ENCODE results near the gene TTC7B.
A peak's percentile ranks its signal among the peaks of the same experiment; 100 is the strongest.

The TTC7B gene

DNA sequence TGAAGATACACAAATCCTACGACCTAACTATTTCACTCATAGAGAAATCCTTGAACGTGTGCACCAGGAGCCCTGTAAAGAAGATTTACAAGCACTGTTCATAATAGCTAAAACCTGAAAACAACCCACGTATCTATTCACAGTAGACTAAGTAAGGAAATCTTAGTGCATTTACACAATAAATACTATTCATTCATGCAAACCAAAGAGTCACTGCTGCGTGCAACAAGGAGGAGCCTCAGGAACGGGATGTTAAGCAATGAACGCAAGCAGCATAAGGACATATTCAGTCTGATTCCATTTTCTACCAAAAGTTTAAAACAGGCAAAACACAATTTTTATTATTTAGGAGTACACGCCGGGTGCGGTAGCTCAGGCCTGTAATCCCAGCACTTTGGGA, 176.6 kb downstream of the TTC7B start:
- Histone ChIP-seq H2BK120ac (ENCODE audit: insufficient read depth, low read length, poor library complexity) (no peak overlapping the region), H2BK12ac (ENCODE audit: low read length) (no peak overlapping the region), H3K4ac (ENCODE audit: low read depth, low read length) (no peak overlapping the region), H3K14ac (ENCODE audit: low read length) (no peak overlapping the region), H3K4me3 (ENCODE audit: low read depth, low read length) (no peak overlapping the region), H3K9me3 (ENCODE audit: insufficient read depth, low read depth, low read length) (no peaks in the 10 kb centered on the region), H3K23ac (ENCODE audit: low read length) (no peak overlapping the region), H3K4me2 (ENCODE audit: low read length) (no peak overlapping the region), H3K4me1 (ENCODE audit: control insufficient read depth in 1 of 2, insufficient read depth in 2 of 2, low read length in 2 of 2) (peaks cover 4 to 7% of the 10 kb centered on the region in 2 experiments), H4K91ac (ENCODE audit: low read depth, low read length) (no peak overlapping the region), H3K27ac (ENCODE audit: low read depth, low read length) (no peak overlapping the region), H2AFZ (ENCODE audit: insufficient read depth, low read length, poor library complexity) (no peak overlapping the region), H4K8ac (ENCODE audit: low read depth, low read length) (no peak overlapping the region), H4K12ac (ENCODE audit: low read depth, low read length) (no peak overlapping the region), H3K36me3 (ENCODE audit: control insufficient read depth in 1 of 2, insufficient read depth in 2 of 2, low read length in 2 of 2) (peaks cover 0 to 6% of the 10 kb centered on the region in 2 experiments), H3K9ac (ENCODE audit: low read length) (no peak overlapping the region), H3K79me1 (ENCODE audit: low read length) (no peaks in the 10 kb centered on the region), H3K27me3 (ENCODE audit: insufficient read depth, low read length) (no peaks in the 10 kb centered on the region), H3K79me2 (ENCODE audit: control insufficient read depth, insufficient read depth, low read length, poor library complexity) (no peaks in the 10 kb centered on the region), H2AK5ac (ENCODE audit: low read length) (no peak overlapping the region), H2BK5ac (ENCODE audit: low read depth, low read length, poor library complexity) (no peak overlapping the region), H3K18ac (ENCODE audit: low read length) (no peak overlapping the region)
- no CpG with 5 or more reads among the region's 9 CpGs for WGBS (ENCODE audit: extremely low coverage, insufficient coverage, insufficient read length)
- no peak for DNase-seq

DNA sequence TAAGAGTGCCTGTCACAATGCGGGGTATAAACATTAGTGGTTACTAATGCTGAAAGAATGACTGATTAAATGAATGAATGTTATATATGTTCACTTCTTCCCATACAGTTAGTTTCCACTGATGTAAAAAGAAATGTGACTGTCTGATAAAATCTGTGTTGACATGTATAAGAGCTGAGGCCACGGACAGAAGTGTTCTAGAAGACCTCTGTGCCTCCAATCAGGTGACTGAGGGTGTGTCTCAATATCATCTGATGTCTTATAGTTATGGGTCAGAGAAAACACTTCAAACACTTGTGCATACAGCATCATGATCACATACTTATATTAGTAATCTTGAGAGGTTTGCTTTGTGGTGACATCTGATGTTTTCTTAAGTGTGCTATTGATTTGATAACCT, 183.4 kb downstream of the TTC7B start:
- DNase-seq = no peak
- no peak overlapping the region for H3K9ac ChIP-seq (ENCODE audit: low read length)
- H2BK12ac ChIP-seq (ENCODE audit: low read length) = no peak overlapping the region
- H3K23ac ChIP-seq (ENCODE audit: low read length) = no peak overlapping the region
- H4K8ac ChIP-seq (ENCODE audit: low read depth, low read length) = no peak overlapping the region
- no peak overlapping the region for H3K4ac ChIP-seq (ENCODE audit: low read depth, low read length)
- H3K36me3 ChIP-seq (ENCODE audit: control insufficient read depth in 1 of 2, insufficient read depth in 2 of 2, low read length in 2 of 2) = no peaks in the 10 kb centered on the region
- no peaks in the 10 kb centered on the region for H3K79me2 ChIP-seq (ENCODE audit: control insufficient read depth, insufficient read depth, low read length, poor library complexity)
- no peaks in the 10 kb centered on the region for H3K27me3 ChIP-seq (ENCODE audit: insufficient read depth, low read length)
- H3K4me2 ChIP-seq (ENCODE audit: low read length) = no peak overlapping the region
- H2BK120ac ChIP-seq (ENCODE audit: insufficient read depth, low read length, poor library complexity) = no peak overlapping the region
- H3K79me1 ChIP-seq (ENCODE audit: low read length) = no peaks in the 10 kb centered on the region
- H3K14ac ChIP-seq (ENCODE audit: low read length) = no peak overlapping the region
- no peak overlapping the region for H4K91ac ChIP-seq (ENCODE audit: low read depth, low read length)
- no peak overlapping the region for H2AK5ac ChIP-seq (ENCODE audit: low read length)
- H3K4me3 ChIP-seq (ENCODE audit: low read depth, low read length) = no peak overlapping the region
- no CpG with 5 or more reads among the region's 2 CpGs for WGBS (ENCODE audit: extremely low coverage, insufficient coverage, insufficient read length)
- H3K27ac ChIP-seq (ENCODE audit: low read depth, low read length) = no peak overlapping the region
- H4K12ac ChIP-seq (ENCODE audit: low read depth, low read length) = no peak overlapping the region
- no peak overlapping the region for H2BK5ac ChIP-seq (ENCODE audit: low read depth, low read length, poor library complexity)
- H3K9me3 ChIP-seq (ENCODE audit: insufficient read depth, low read depth, low read length) = no peaks in the 10 kb centered on the region
- H2AFZ ChIP-seq (ENCODE audit: insufficient read depth, low read length, poor library complexity) = no peak overlapping the region
- H3K4me1 ChIP-seq (ENCODE audit: control insufficient read depth in 1 of 2, insufficient read depth in 2 of 2, low read length in 2 of 2) = no peaks in the 10 kb centered on the region
- no peak overlapping the region for H3K18ac ChIP-seq (ENCODE audit: low read length)

DNA sequence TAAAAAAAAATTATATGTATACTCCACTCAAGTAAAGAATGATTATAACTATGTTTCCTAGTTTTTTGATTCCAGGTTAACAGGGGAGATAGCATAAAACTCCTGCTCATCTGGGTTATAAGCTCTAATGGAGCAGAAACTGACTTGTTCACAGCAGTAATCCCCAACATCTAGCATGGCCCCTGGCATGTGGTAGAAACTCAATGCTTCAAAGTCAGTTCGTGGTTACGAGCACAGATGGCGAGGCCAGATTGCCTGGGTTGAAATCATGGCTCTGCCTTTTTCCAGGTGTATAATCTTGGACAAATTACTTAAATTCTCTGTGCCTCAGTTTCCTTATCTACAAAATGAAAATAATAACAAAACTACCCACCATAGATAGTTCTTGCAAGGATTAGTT, 183.8 kb downstream of the TTC7B start:
- Histone ChIP-seq H3K4me1 (ENCODE audit: control insufficient read depth in 1 of 2, insufficient read depth in 2 of 2, low read length in 2 of 2) (no peaks in the 10 kb centered on the region), H3K18ac (ENCODE audit: low read length) (no peak overlapping the region), H3K79me2 (ENCODE audit: control insufficient read depth, insufficient read depth, low read length, poor library complexity) (no peaks in the 10 kb centered on the region), H2BK120ac (ENCODE audit: insufficient read depth, low read length, poor library complexity) (no peak overlapping the region), H4K8ac (ENCODE audit: low read depth, low read length) (no peak overlapping the region), H4K12ac (ENCODE audit: low read depth, low read length) (no peak overlapping the region), H3K27ac (ENCODE audit: low read depth, low read length) (no peak overlapping the region), H4K91ac (ENCODE audit: low read depth, low read length) (no peak overlapping the region), H3K27me3 (ENCODE audit: insufficient read depth, low read length) (no peaks in the 10 kb centered on the region), H2AK5ac (ENCODE audit: low read length) (no peak overlapping the region), H3K4me3 (ENCODE audit: low read depth, low read length) (no peak overlapping the region), H2BK12ac (ENCODE audit: low read length) (no peak overlapping the region), H3K79me1 (ENCODE audit: low read length) (no peaks in the 10 kb centered on the region), H2AFZ (ENCODE audit: insufficient read depth, low read length, poor library complexity) (no peak overlapping the region), H3K14ac (ENCODE audit: low read length) (no peak overlapping the region), H3K9me3 (ENCODE audit: insufficient read depth, low read depth, low read length) (no peaks in the 10 kb centered on the region), H3K23ac (ENCODE audit: low read length) (no peak overlapping the region), H2BK5ac (ENCODE audit: low read depth, low read length, poor library complexity) (no peak overlapping the region), H3K36me3 (ENCODE audit: control insufficient read depth in 1 of 2, insufficient read depth in 2 of 2, low read length in 2 of 2) (no peaks in the 10 kb centered on the region), H3K9ac (ENCODE audit: low read length) (no peak overlapping the region), H3K4me2 (ENCODE audit: low read length) (no peak overlapping the region), H3K4ac (ENCODE audit: low read depth, low read length) (no peak overlapping the region)
- no peak for DNase-seq
- no CpG with 5 or more reads among the region's 3 CpGs for WGBS (ENCODE audit: extremely low coverage, insufficient coverage, insufficient read length)

DNA sequence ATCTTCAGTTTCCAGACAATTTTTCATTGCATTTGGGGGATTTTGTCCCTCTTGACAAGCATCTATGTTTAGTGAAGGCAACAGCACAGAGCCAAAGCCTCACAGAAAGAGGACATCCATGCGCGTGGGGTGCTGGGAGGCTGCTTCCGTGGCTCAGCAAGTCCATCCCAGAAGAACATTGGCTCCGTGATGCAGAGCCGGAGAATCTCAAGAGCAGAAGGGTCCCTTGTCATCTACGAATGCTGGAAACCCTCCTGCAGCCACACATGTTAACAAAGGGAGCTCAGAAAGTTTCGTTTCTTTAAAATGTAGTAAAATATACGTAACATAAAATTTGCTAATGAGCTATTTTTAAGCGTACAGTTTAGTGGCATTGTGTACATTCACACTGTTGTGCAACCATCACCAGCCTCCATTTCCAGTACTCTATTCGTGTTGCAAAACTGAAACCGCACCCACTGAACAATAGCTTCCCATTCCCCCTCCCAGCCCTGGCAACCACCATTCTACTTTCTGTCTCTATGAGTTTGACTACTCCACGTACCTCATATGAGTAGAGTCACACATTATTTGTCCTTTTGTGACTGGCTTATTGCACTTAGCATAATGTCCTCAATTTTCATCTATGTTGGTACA, 185.9 kb downstream of the TTC7B start:
- H4K8ac ChIP-seq (ENCODE audit: low read depth, low read length) = no peak overlapping the region
- no peak overlapping the region for H4K12ac ChIP-seq (ENCODE audit: low read depth, low read length)
- H2BK120ac ChIP-seq (ENCODE audit: insufficient read depth, low read length, poor library complexity) = no peak overlapping the region
- no peaks in the 10 kb centered on the region for H3K27me3 ChIP-seq (ENCODE audit: insufficient read depth, low read length)
- no peak overlapping the region for H3K4me3 ChIP-seq (ENCODE audit: low read depth, low read length)
- DNase-seq = peak; percentile 23 to 33
- H4K91ac ChIP-seq (ENCODE audit: low read depth, low read length) = no peak overlapping the region
- no peak overlapping the region for H3K18ac ChIP-seq (ENCODE audit: low read length)
- no peaks in the 10 kb centered on the region for H3K9me3 ChIP-seq (ENCODE audit: insufficient read depth, low read depth, low read length)
- no peak overlapping the region for H3K9ac ChIP-seq (ENCODE audit: low read length)
- H3K23ac ChIP-seq (ENCODE audit: low read length) = no peak overlapping the region
- no peak overlapping the region for H2BK5ac ChIP-seq (ENCODE audit: low read depth, low read length, poor library complexity)
- H3K4ac ChIP-seq (ENCODE audit: low read depth, low read length) = no peak overlapping the region
- H3K79me1 ChIP-seq (ENCODE audit: low read length) = no peaks in the 10 kb centered on the region
- H3K27ac ChIP-seq (ENCODE audit: low read depth, low read length) = no peak overlapping the region
- H2AFZ ChIP-seq (ENCODE audit: insufficient read depth, low read length, poor library complexity) = no peak overlapping the region
- H2AK5ac ChIP-seq (ENCODE audit: low read length) = no peak overlapping the region
- no peak overlapping the region for H3K4me2 ChIP-seq (ENCODE audit: low read length)
- H3K4me1 ChIP-seq (ENCODE audit: control insufficient read depth in 1 of 2, insufficient read depth in 2 of 2, low read length in 2 of 2) = peaks cover 3% of the 10 kb centered on the region in 2 experiments
- H3K14ac ChIP-seq (ENCODE audit: low read length) = no peak overlapping the region
- no CpG with 5 or more reads among the region's 12 CpGs for whole genome bisulfite sequencing (ENCODE audit: extremely low coverage, insufficient coverage, insufficient read length)
- H2BK12ac ChIP-seq (ENCODE audit: low read length) = no peak overlapping the region
- peaks cover 0 to 2% of the 10 kb centered on the region in 2 experiments for H3K36me3 ChIP-seq (ENCODE audit: control insufficient read depth in 1 of 2, insufficient read depth in 2 of 2, low read length in 2 of 2)
- no peaks in the 10 kb centered on the region for H3K79me2 ChIP-seq (ENCODE audit: control insufficient read depth, insufficient read depth, low read length, poor library complexity)

Data from trophoblast cell (in vitro differentiated cells and primary cell).